Measurements from ENCODE around the gene PXK.

Gene PXK

GRCh38 chr3:58474348-58474911, 141.7 kb downstream of the PXK start:
- DNase-seq (ENCODE audit: low read depth), result no peak

GRCh38 chr3:58474967-58475578, 142.4 kb downstream of the PXK start:
- TF ChIP-seq, protein P1, sequence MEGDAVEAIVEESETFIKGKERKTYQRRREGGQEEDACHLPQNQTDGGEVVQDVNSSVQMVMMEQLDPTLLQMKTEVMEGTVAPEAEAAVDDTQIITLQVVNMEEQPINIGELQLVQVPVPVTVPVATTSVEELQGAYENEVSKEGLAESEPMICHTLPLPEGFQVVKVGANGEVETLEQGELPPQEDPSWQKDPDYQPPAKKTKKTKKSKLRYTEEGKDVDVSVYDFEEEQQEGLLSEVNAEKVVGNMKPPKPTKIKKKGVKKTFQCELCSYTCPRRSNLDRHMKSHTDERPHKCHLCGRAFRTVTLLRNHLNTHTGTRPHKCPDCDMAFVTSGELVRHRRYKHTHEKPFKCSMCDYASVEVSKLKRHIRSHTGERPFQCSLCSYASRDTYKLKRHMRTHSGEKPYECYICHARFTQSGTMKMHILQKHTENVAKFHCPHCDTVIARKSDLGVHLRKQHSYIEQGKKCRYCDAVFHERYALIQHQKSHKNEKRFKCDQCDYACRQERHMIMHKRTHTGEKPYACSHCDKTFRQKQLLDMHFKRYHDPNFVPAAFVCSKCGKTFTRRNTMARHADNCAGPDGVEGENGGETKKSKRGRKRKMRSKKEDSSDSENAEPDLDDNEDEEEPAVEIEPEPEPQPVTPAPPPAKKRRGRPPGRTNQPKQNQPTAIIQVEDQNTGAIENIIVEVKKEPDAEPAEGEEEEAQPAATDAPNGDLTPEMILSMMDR (conservative IDR thresholded peaks at IDR 0.05; ENCODE audit: control insufficient read depth, insufficient read depth, low read depth, low read length), result no peak
- no peak for DNase-seq (ENCODE audit: low read depth)
- H3K4me3 ChIP-seq (ENCODE audit: control insufficient read depth, low read depth, low read length), result no peak overlapping the region

More at GRCh38 chr3:58474348-58474911, 141.7 kb downstream of the PXK start:
- TF ChIP-seq, protein P1 (conservative IDR thresholded peaks at IDR 0.05; ENCODE audit: control insufficient read depth, insufficient read depth, low read depth, low read length), result no peak
- H3K4me3 ChIP-seq (ENCODE audit: control insufficient read depth, low read depth, low read length), result no peak overlapping the region
